ENCODE data around the gene ZDHHC8.

- TF ChIP-seq POLR2A (IDR thresholded peaks at IDR 0.05): no peak
- no peak for TF ChIP-seq CTCF (IDR thresholded peaks at IDR 0.05)
These were observed 24.4 kb downstream of the ZDHHC8 start for GRCh38 chr22:20156042-20156389.
